Erythroblast (primary cell): ENCODE results near the gene NEO1.

ENCODE experiments used
- GATA1 ChIP-seq: IDR thresholded peaks from 2 replicates; pipeline ENCODE4 v1.6.1; 2011; ENCODE audit warnings: low read depth, mild to moderate bottlenecking, control low read depth, low read length, moderate library complexity
- POLR2A ChIP-seq: IDR thresholded peaks from 2 replicates; pipeline ENCODE4 v1.6.1; 2011; ENCODE audit warnings: mild to moderate bottlenecking, low read length

DNA sequence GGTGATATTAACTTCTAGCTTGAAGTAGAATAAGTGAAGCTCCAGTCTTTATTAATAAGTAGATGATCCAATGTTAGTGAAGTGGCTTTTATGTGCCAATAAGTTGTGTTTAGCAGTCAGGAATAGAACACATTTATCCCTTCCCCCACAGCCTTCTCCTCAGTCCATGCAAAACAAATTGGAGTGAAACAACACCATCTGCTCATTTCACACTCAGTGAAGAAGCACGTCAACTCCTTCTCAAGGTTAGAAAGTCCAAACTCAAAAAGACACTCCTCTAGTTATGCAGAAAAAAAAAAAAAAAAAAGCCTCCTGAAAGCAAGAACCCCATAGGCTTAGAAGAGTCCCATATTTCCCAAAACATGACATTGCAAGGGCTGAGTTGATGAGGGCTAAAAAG is 18.0 kb upstream of the NEO1 start:
- TF ChIP-seq POLR2A = no peak
- no peak for TF ChIP-seq GATA1
